Osteoblast (primary cell): ENCODE data around the gene PDIA2. TPM values are rescaled to one million over a fixed set of nuclear protein-coding genes. Genes with fewer than 3 reads are reported as not detected.

Experiments
- DNase-seq: peaks from one replicate; pipeline ENCODE4 v3.0.0; 2011; ENCODE audit warnings: low spot score, mixed read lengths; ENCODE audit not compliant: insufficient read length; ENCODE audit errors: missing footprints
- H2AFZ ChIP-seq: 2 replicates; pipeline ENCODE4 v1.6.0; 2011; ENCODE audit warnings: mild to moderate bottlenecking, low read length
- H3K27ac ChIP-seq: 2 replicates; pipeline ENCODE4 v1.5.1; 2011; ENCODE audit warnings: mild to moderate bottlenecking, low read depth, low read length, moderate library complexity
- H3K27me3 ChIP-seq: 2 replicates; pipeline ENCODE4 v1.6.0; 2012; ENCODE audit warnings: mild to moderate bottlenecking, control low read depth, inconsistent platforms, low read length, moderate library complexity; ENCODE audit not compliant: insufficient read depth
- H3K36me3 ChIP-seq: 2 replicates; pipeline ENCODE4 v1.5.1; 2011; ENCODE audit warnings: mild to moderate bottlenecking, low read length, control low read depth, moderate library complexity; ENCODE audit not compliant: insufficient read depth
- H3K4me1 ChIP-seq: 2 replicates; pipeline ENCODE4 v1.5.1; 2011; ENCODE audit warnings: mild to moderate bottlenecking, low read length, control low read depth, moderate library complexity; ENCODE audit not compliant: insufficient read depth
- H3K4me2 ChIP-seq: 2 replicates; pipeline ENCODE4 v1.6.0; 2011; ENCODE audit warnings: mild to moderate bottlenecking, low read length; ENCODE audit not compliant: insufficient read depth
- H3K4me3 ChIP-seq: fragments of 200-600 bp; sonication (generic); 3 replicates; pipeline ENCODE4 v1.5.1; 2012; ENCODE audit warnings: mild to moderate bottlenecking, low read length, inconsistent platforms; ENCODE audit not compliant: insufficient read depth
- H3K79me2 ChIP-seq: 2 replicates; pipeline ENCODE4 v1.6.0; 2012; ENCODE audit warnings: mild to moderate bottlenecking, low read length, control low read depth, inconsistent platforms; ENCODE audit not compliant: insufficient read depth
- H3K9me3 ChIP-seq: 2 replicates; pipeline ENCODE4 v1.5.1; 2011; ENCODE audit warnings: low read depth, low read length, control low read depth
- H4K20me1 ChIP-seq: 2 replicates; pipeline ENCODE4 v1.6.0; 2012; ENCODE audit warnings: mild to moderate bottlenecking, low read length, control low read depth; ENCODE audit not compliant: insufficient read depth
- total RNA-seq: library from RNA; depleted of rRNA; stranded (reverse); fragments of >200 nt; gene quantifications from 2 replicates; pipeline ENCODE4 v1.2.3, GENCODE V29; 2012
- TF ChIP-seq, protein P1 (sequence below): IDR thresholded peaks from 2 replicates; pipeline ENCODE4 v1.5.1; 2011; ENCODE audit warnings: mild to moderate bottlenecking, low read depth, low read length, moderate library complexity; ENCODE audit errors: extremely low read depth

Gene PDIA2
- total RNA-seq, 1 donor, result not detected

- no peaks in the 10 kb centered on the region for H3K79me2 ChIP-seq
- no peaks in the 10 kb centered on the region for H3K9me3 ChIP-seq
- H3K4me2 ChIP-seq, result no peak overlapping the region
- peak; percentile 27 for DNase-seq
- H2AFZ ChIP-seq, result no peak overlapping the region
- H3K36me3 ChIP-seq, result peaks cover 8% of the 10 kb centered on the region
- H3K4me3 ChIP-seq, result no peak overlapping the region
- peaks cover 4% of the 10 kb centered on the region for H4K20me1 ChIP-seq
- H3K4me1 ChIP-seq, result no peaks in the 10 kb centered on the region
- TF ChIP-seq, protein P1, sequence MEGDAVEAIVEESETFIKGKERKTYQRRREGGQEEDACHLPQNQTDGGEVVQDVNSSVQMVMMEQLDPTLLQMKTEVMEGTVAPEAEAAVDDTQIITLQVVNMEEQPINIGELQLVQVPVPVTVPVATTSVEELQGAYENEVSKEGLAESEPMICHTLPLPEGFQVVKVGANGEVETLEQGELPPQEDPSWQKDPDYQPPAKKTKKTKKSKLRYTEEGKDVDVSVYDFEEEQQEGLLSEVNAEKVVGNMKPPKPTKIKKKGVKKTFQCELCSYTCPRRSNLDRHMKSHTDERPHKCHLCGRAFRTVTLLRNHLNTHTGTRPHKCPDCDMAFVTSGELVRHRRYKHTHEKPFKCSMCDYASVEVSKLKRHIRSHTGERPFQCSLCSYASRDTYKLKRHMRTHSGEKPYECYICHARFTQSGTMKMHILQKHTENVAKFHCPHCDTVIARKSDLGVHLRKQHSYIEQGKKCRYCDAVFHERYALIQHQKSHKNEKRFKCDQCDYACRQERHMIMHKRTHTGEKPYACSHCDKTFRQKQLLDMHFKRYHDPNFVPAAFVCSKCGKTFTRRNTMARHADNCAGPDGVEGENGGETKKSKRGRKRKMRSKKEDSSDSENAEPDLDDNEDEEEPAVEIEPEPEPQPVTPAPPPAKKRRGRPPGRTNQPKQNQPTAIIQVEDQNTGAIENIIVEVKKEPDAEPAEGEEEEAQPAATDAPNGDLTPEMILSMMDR, result no peak
- no peak overlapping the region for H3K27ac ChIP-seq
- no peaks in the 10 kb centered on the region for H3K27me3 ChIP-seq
Observed at GRCh38 chr16:263944-264343, 19.0 kb upstream of the PDIA2 start.

GRCh38 chr16:264440-264951, 18.5 kb upstream of the PDIA2 start:
- Histone ChIP-seq H3K4me1 (no peaks in the 10 kb centered on the region), H3K27ac (no peak overlapping the region), H3K36me3 (peaks cover 3% of the 10 kb centered on the region), H2AFZ (no peak overlapping the region), H3K9me3 (no peaks in the 10 kb centered on the region), H3K4me3 (no peak overlapping the region), H3K79me2 (no peaks in the 10 kb centered on the region), H3K27me3 (no peaks in the 10 kb centered on the region), H4K20me1 (peaks cover 4% of the 10 kb centered on the region), H3K4me2 (no peak overlapping the region)
- DNase-seq, result peak; percentile 29
- TF ChIP-seq, protein P1, result no peak

DNA sequence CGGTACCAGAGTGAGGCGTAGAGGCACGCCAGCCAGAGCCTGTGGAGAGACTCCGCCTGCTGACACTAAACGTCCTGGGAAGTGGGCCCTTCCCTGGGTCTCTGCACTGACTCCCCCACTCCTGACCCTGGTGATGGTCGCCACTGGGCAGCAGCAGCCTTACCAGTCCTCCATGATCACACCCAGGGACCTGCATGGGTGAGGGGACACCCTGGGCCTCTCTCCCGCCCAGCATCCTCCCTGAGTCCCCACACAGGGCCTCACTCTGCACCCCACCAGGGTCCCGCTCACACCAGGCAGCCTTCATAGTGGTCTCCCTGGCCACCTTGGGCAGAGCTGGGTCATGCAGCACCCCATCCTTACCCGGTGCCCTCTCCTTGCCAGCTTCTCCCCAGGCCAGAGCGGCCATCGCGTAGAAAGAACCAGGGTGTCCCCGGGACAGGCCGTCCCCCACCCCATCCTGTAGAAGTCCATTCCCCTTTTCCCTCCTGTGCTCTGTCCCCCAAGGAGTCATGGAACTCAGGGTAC, 17.9 kb upstream of the PDIA2 start:
- no peak overlapping the region for H2AFZ ChIP-seq
- H3K4me3 ChIP-seq, result no peak overlapping the region
- no peaks in the 10 kb centered on the region for H3K9me3 ChIP-seq
- peak; percentile 53 for DNase-seq
- H3K36me3 ChIP-seq, result peaks cover 3% of the 10 kb centered on the region
- H4K20me1 ChIP-seq, result peaks cover 4% of the 10 kb centered on the region
- no peaks in the 10 kb centered on the region for H3K27me3 ChIP-seq
- TF ChIP-seq, protein P1, result no peak
- no peaks in the 10 kb centered on the region for H3K79me2 ChIP-seq
- no peaks in the 10 kb centered on the region for H3K4me1 ChIP-seq
- H3K27ac ChIP-seq, result no peak overlapping the region
- no peak overlapping the region for H3K4me2 ChIP-seq

DNA sequence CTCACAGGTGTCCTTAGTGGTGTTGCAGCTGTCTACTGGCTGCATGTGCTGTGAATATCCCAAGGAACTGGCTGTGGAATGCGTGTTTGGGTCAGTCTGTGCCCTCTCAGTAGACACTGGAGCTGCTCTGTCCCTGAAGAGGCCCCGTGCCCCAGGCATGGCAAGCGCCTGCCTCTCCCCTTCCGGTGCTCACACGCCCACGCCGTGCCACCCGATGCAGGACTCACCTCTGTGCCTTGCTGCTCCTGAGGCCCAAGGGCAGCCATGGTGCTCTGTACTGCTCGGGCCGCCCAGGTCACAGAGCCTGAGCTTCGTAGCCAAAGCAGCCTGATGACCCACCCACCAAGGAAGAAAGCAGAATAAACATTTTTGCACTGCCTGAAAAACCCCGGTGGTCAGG, 17.3 kb upstream of the PDIA2 start:
- Histone ChIP-seq H3K79me2 (no peaks in the 10 kb centered on the region), H2AFZ (no peak overlapping the region), H3K27me3 (no peaks in the 10 kb centered on the region), H3K9me3 (no peaks in the 10 kb centered on the region), H3K4me1 (no peaks in the 10 kb centered on the region), H3K36me3 (peaks cover 3% of the 10 kb centered on the region), H3K4me3 (no peak overlapping the region), H3K27ac (no peak overlapping the region), H4K20me1 (peaks cover 4% of the 10 kb centered on the region), H3K4me2 (no peak overlapping the region)
- TF ChIP-seq, protein P1, result no peak
- peak; percentile 51 for DNase-seq
